ENCODE data around the gene RPL36. TPM values are rescaled to one million over a fixed set of nuclear protein-coding genes. Genes with fewer than 3 reads are reported as not detected.
"Not testable (repeated sequence)": the region's sequence is repeated elsewhere in the genome, so short reads cannot be mapped to it uniquely, and the experiment has no call there.

RPL36 gene
- total RNA-seq, 3 donors from 2014 or later: 541 to 812 (median 769) TPM

GRCh38 chr19:5700455-5701092, 10.5 kb downstream of the RPL36 start:
- DNase-seq: no peak
- intact Hi-C loops (cut with DNase I, micrococcal nuclease): no loop called here
- no peak for TF ChIP-seq CTCF (IDR thresholded peaks at IDR 0.05)
- Histone ChIP-seq H3K4me3 (no peak overlapping the region), H3K4me1 (ENCODE audit: low read depth) (no peaks in the 10 kb centered on the region), H3K9me3 (no peaks in the 10 kb centered on the region), H3K36me3 (ENCODE audit: low read depth) (no peaks in the 10 kb centered on the region)
- ATAC-seq: no peak

- ATAC-seq; H3K4me3 ChIP-seq; H3K4me1 ChIP-seq (ENCODE audit: low read depth); DNase-seq; H3K36me3 ChIP-seq (ENCODE audit: low read depth); intact Hi-C loops (cut with DNase I, micrococcal nuclease); H3K9me3 ChIP-seq: not testable (repeated sequence)
These were observed 11.9 kb downstream of the RPL36 start for GRCh38 chr19:5702053-5702410.

DNA sequence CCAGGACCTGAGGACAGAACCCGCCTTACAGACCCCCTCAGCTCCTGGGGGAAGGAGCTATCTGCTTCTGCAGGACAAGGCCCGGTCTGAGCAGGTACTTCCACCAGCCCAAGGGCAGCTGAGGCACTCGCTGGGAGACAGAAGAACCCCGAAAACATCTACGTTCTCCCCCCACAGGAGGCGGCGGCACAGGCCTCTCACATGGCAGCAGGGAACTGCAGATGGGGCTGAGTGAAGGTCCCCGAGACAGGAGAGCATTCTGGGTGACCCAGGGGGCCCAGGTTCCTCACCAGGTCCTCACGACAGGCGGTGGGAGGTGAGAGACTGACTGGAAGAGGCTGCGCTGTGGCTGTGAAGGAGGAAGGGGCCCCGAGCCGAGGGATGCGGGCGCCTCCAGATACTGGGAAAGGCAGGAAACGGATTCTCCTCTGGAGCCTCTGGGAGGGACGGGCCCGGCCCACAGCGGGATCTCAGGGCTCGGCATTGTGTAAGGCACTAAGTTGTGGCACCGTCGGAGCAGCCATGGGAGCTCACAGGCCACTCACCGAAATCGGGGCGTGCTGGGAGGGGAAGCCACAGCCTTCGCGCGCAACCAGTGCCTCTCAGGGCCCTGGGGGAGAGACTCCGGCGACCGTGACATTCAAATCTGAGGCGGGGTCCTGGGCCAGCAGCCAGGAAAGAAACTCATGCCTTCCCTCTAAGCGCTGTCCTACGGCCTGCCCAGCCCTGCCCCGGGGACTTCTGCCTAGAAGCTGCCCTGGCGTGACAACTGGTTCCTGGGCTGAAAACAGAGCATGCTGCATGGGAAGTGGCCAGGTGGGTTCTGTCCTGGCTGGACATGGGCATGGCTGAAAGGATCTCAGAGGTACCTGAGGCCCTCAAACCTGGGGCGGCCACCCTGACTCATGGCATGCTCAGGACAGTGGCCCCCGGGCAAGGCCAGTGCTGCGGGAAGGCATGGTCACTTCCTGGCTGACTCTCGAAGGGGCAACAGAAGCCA, 14.0 kb downstream of the RPL36 start:
- H3K9me3 ChIP-seq: no peaks in the 10 kb centered on the region
- H3K4me1 ChIP-seq (ENCODE audit: low read depth): no peaks in the 10 kb centered on the region

DNA sequence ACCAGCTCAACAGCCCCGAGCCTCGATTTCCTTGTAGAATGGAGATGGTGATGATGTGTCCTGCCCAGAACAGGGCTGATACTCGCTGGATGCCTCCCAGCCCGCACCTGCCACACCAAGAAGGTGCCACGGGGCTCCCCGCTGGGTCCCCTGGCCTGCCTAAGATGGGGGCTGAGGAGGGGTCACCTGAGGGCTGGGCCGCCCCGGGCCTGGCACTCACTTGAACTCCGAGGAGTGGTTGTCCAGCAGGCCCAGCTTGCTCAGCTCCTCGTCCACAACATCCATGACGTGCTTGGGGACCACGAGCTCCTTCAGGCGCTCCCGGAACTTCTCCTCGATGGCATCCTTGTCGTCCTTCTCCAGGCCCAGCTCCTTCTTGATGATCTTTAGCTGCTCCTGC, 15.5 kb downstream of the RPL36 start:
- no peak for ATAC-seq
- H3K4me3 ChIP-seq: no peak overlapping the region
- H3K4me1 ChIP-seq (ENCODE audit: low read depth): no peaks in the 10 kb centered on the region
- no peaks in the 10 kb centered on the region for H3K36me3 ChIP-seq (ENCODE audit: low read depth)
- no peak for DNase-seq
- intact Hi-C loops (cut with DNase I, micrococcal nuclease): no loop called here
- no peak for TF ChIP-seq CTCF (IDR thresholded peaks at IDR 0.05)
- no peaks in the 10 kb centered on the region for H3K9me3 ChIP-seq

More for the DNA sequence above, 14.0 kb downstream of the RPL36 start:
- H3K36me3 ChIP-seq (ENCODE audit: low read depth): no peaks in the 10 kb centered on the region
- DNase-seq (peak in 1 of 3 donors; percentile 21), ATAC-seq (no peak)
- TF ChIP-seq CTCF (IDR thresholded peaks at IDR 0.05): no peak
- intact Hi-C loops (cut with DNase I, micrococcal nuclease): no loop called here
- no peak overlapping the region for H3K4me3 ChIP-seq

GRCh38 chr19:5706876-5707573, 16.9 kb downstream of the RPL36 start:
- ATAC-seq: no peak

More at GRCh38 chr19:5706876-5707573, 16.9 kb downstream of the RPL36 start:
- Histone ChIP-seq H3K4me3 (no peak overlapping the region), H3K36me3 (ENCODE audit: low read depth) (no peaks in the 10 kb centered on the region), H3K4me1 (ENCODE audit: low read depth) (no peaks in the 10 kb centered on the region), H3K9me3 (no peaks in the 10 kb centered on the region)
- no peak for TF ChIP-seq CTCF (IDR thresholded peaks at IDR 0.05)
- DNase-seq: no peak
- intact Hi-C loops (cut with DNase I, micrococcal nuclease): no loop called here

Measured in mucosa of descending colon (tissue), 3 donors.